Measurements from ENCODE around the gene PGM5.

The PGM5 gene

DNA sequence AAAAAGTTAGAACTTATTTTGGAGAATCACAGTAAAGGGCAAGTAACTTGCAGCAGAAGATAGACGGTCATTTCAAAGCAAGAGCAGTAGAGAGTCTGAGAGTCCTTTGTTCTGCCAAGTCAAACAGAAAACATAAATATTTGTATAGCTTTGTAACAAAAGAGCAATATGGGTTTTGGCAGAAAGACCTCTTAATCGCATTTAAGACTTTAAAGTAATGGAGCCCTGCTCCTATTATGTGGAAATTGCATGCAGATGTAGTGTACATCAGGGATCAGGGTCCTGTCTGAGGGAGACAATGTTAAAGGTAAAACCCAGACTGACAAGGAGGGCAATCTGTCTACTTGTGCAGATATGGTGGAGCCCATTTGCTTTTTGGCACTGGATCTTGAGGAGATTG, 87.2 kb downstream of the PGM5 start:
- no peak for DNase-seq

DNA sequence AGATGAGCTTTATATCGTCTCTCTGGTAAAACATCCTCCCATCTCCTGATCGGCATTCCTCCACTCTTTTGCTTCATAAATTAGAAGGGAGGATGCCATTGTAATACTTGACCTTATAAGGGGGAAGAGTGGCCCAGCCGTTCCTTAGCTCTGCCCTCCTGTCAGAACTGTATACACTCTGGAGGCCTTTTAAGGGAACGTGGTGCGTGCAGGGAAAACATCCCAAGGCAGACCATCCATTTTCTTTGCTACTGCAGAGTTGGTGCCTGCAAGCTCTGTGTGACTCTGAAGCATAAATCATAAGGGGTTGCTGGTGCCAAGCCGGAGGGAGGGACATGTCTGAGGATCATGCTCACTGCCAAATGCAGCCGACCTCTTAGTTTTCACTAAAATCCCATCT, 90.4 kb downstream of the PGM5 start:
- no peak for DNase-seq

DNA sequence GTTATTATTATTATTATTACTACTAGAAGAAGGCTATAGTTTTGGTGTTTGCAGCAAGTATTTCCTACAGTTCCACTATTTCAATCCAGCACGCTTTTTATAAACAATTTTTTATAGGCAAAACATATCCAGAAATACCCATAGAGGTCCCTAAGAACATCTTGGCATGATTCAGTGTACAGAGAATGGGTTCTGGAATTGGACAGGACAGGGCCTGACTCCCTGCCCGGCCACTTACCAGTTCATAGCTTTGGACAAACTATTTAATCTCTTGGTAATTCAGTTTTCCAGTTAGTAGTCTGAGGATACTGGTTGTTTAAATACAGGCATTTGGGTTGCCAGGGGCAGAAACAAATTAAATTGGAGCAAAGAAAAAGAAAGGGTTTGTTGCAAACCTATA, 91.2 kb downstream of the PGM5 start:
- DNase-seq, result no peak

DNA sequence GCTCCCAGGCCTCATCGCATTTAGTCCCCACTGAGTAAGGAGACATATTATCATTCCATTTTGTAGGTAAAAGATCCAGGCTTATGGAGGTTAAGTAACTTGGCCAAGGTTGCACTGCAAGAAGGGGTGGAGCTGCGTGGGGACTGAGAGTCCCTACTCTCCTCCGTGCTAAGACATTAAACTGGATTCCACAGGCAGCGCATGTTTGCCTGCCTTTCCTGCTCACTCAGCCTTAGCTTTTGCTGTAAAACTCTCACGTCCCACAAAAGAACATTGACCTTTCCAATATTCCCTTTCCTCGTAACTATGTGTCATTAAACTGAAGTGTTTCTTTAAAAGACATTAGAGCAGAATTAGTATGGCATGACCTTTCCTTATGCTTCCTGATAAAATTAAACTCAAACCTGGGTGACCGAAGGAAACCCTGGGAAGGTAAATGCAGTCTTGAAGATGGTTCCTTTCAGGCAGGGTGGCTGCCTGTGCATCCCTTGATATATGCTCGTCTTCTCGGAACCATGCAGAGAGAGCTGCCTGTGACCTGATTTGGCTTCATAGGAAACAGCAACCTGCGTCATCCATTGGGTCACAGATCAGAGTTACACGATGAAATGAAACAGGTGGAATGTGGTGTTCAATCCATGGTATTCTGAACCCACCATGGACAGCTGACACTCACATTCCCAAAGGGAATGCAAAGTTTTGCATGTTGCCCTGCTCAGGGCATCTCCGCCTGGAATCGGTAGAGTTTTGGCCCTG, 98.3 kb downstream of the PGM5 start:
- DNase-seq, result no peak

DNA sequence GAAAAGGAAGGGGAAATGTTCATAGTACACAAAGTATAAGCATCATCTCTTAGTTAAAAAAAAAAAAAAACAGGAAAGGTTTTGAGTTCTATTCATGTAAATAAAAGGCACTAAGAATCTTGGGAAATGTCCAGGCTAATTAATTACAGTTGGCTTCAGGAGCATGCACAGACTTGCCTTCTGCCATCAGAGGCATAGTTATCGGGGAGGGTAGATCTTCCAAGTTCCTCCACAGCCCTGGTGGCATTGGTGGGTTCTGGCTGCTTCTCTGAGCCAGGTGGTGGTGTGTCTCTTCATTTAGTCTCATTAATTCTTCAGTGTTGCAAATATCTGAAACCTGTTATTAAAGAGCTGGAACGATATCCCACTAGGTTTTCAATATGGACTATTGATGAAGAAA, 99.0 kb downstream of the PGM5 start:
- no peak for DNase-seq

DNA sequence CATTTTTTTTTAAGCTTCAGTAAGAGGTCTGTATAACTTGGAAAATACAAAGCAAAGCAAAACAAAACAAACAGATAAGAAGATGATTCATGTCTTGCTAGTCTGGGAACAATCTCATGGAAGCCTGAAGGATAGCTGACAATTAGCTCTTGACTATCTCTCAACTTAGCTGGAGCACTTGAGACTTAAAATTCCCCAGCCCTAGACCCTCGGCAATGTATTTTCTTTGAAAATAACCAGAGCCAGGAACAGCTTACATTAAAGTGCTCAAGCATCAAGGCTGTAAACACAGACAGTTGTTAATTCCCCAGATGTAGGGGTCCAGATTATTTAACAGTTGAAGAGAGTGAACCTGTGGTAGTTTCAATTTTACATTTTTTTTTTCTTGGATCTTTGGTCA, 101.4 kb downstream of the PGM5 start:
- DNase-seq, result no peak

DNA sequence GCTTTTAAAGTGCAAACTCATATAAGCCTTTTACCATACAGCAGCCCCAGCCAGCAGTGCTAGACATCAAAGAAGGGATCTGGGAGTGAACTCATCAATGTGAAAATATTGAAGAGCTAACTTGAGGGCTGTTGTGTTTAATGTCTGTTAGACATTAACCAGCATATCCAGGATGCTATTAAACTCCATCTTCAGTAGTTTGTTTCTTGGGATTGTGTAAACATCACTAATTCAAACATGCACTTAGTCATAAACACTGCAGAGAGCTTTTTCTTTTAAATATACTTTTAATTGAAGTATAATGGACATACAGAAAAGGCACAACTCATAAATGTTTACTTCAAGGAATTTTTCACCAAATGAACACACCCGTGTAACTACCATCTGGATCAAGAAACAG, 102.5 kb downstream of the PGM5 start:
- DNase-seq, result no peak

DNA sequence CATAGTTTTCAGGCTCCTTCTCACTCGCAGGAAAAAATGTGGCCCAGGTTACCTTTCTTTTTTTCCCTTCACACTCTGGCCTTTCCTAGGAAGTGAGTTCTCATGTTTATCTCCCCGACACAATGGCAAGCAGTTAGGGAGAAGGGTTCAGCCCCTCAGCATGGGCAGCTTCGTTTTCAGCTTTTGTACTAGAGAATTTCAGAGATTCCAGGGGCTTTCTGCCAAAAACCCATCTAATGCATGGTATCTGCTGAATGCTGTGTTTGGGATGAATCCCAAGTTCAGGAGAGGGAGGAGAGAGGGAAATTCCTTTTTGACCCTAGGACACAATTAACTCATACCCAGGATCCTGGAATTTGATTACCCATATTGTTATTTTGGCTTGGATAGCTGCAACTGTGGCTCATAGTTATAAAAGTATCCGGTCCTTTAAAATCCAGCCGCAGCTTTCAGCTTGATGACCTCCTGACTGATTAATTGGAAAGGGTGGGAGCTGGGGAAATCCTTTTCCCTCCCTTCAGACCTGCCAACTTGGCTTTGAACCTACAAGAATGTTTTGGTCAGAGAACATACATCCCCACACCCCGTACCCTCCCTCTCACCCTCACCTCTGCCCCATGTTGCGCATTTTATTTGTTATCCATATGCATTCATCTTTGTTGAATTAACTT, 105.8 kb downstream of the PGM5 start:
- DNase-seq, result peak; percentile 17

DNA sequence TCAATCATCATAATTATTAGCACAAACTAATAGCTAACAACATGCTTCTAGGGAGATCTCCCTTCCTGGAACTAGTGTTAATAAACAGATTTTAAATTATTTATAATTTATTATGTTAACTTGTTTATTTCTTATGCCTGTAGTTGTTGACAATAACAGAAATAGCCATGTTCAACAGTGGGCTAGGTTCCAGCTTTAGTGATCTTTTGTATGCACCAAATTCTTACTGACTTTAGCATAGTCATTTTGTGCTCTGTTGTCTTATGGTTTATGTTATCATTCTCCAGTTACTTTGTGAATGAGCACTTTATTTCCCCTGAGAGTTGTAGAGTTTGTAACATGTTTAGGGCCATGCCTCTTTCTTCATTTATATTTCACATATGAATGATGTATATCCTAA, 113.7 kb downstream of the PGM5 start:
- DNase-seq, result no peak

DNA sequence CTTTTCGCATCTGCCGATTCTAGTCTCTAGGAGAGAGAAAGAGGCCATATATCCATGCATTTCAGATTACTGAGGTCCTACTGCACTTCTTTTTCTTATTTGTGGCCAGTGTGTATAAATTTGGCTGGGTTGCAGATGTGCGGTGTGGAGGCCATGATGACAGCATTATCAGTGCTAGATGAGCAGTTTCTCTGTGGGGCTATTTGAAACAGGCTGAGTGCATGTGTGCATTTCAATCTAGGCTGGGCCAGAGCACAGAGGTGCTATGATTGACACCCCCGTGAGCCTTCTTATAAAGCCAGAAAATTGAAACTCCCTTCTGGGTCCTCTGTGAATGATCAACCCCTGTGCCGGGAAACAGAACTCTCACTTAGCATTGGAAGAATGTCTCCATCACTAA, 114.2 kb downstream of the PGM5 start:
- DNase-seq, result no peak

DNA sequence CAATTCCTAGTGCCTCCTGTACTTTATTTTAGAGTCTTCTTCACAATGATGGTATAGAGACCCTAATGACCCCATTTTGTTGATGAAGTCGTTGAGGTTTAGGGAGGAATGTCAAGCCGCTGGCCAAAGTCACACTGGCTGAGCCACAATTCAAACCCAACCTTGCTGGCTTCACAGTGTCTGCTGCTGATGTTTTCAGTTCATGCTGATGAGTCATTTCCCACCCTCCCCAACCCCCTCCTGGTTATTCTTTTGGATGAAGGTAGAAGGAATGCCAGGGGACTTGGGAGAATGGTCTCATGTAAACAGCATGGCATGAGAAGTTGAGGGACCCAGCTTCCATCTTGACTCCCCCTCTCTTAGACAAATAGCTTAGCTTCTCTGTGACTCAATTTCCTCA, 115.7 kb downstream of the PGM5 start:
- DNase-seq, result no peak

DNA sequence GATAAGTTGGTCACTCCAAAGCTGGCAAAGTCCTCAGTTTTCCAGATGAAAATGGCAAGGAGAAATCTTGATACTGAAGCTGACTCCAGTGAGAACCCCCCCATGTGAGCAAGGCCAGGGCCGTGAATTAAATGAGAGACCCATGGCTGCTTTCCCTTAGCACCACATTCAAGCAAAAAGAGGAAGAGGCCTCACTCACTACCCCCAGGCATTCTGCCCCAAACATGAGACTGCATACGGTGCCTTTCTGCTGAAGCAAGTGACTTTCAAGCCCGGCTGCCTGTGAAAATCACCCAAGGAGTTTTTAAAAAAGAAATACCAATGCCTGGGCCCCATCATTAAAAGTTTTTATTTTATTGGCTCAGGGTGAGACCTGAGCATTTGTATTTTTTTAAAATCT, 117.4 kb downstream of the PGM5 start:
- no peak for DNase-seq

DNA sequence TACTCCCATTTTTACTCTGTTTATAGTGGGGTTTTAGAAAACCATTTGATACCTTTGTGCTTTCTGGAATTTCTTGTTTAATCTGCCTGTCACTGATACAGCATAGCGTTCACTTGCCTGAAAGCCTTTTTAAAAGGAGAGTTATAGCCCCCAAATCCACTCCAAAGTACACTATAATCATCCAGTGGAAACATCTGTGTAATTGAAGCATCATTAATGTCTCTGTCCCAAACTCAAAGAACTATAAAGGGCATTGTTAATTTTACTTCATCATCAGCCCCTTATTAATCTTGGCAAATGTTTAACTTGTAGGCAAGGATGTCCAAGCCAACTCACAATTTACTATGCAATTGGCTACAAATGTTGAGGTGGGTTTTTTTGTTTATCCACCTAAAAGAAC, 120.0 kb downstream of the PGM5 start:
- DNase-seq, result no peak

DNA sequence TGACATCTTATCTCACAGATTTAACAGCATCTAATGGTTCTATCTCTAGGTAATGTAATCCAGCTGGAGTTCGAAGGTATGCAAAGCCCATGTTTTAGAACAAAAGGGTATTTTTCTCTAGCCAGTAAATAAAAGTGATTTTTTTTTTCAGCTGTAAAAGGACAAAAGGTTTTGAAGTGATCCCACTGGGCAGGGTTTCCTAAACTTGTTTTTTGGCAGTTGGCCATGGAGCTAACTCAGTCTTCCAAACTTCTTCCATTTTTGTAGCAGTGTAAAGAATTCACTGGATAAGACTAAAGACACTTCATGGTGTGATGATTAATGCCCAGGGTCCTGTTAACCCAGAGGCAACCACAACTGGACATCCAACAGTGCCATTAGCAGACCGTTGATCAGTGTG, 120.4 kb downstream of the PGM5 start:
- no peak for DNase-seq

DNA sequence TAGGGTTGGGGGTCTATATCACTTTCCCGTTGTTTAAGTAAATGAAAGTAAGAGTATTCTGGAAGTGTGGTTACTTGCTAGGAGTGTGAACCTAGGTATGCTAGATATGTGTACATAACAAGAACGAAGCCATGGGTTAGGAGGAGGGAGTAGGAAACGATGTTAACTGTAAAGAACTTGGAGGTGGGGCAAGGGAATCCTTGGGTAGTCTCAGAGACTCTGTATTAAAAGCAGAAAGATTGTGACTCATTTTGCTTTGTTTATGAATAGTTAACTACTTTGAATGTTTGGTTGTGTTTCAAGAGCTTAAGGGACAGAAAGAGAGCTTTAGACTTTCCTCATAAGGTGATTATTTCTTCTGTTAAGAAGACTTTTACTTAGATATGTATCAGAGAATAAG, 124.4 kb downstream of the PGM5 start:
- no peak for DNase-seq

DNA sequence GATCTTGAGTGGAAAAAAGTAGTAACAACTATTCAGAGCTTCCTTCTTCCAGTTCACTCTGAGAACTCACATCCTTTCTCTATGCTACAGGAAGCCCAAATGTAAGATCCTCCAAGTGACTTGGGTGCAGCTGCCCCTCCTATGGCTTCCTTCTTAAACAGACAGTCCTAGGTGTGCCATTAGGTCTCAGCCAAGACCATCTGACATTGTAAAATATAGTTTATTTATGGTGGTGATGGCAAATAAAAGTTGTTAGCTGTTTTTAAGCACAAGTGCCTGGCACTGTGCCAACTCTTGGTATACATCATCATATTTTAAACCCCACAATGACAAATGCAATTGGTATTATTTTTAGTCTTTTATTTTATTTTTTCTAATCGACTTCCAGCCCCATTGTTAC, 126.1 kb downstream of the PGM5 start:
- no peak for DNase-seq

DNA sequence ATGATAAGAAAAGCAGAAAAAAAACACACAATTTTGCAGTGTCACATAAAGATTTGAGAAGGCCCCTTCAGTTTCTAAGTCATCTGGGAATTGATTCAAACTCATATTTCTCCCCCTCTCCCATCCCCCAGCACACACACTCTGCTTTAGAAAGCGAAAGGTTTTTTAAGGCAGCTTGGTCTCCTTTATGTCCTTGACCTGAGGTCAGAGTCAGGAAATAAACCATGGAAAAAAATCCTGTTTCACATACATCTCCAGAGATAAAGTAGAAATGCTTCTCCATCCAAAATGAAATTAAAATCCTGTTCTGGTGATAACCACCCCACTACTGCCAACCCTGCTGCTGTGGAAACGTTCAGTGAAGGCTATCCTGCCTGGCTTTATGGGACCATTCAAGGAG, 131.7 kb downstream of the PGM5 start:
- no peak for DNase-seq

DNA sequence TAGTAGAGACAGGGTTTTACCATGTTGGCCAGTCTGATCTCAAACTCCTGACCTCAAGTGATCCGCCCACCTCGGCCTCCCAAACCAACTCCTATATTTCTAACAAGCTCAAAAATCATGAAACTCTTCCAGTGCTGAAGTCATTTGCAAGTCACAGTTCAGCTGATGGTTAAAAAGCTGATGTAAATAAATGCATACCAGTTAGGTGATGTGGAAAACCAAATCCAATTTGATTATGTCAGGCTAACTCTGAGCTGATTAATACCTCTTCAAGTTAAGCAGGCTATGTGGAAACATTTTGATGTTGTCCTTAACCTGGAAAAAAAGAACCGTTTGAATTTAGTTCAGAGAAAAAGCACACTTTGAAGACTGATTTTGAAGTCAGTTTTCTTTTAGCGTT, 133.2 kb downstream of the PGM5 start:
- DNase-seq, result peak; percentile 56

DNA sequence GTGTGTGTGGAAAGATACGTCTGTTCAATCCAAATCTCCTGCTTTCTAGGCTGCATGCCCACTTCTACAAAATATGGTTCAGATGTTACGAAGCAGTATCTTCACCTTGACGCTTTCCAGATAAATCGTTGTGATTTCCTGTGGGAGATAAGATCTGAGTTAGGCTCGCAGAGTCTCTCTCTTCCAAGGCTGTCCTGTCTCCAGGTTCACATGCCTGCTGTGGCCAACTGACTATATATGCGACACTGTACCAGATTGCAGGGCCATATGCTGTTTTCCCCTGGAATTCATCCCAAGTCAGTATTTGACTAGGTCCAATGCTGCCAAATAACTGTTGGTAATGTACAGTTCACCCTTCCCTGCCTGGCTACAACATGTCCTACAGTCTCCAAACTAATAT, 136.4 kb downstream of the PGM5 start:
- no peak for DNase-seq

DNA sequence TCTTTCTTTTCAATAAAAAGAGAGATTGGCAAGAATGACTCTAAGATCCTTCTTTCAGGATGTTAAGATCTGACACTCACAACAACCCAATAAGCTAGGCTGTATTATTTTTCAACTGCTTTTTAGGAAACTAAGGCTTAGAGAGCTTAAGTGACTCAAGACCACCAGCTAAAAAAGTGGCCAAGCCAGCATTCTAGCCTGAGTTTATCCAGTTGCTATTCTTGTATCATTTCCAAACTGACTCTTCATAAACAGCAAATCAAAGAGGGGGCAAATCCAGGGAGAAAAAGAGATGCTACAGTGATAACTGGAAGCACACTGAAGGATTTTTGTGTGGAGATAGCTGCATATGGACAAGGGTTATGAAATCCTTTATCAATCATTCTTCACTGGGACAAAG, 137.1 kb downstream of the PGM5 start:
- DNase-seq, result no peak

DNA sequence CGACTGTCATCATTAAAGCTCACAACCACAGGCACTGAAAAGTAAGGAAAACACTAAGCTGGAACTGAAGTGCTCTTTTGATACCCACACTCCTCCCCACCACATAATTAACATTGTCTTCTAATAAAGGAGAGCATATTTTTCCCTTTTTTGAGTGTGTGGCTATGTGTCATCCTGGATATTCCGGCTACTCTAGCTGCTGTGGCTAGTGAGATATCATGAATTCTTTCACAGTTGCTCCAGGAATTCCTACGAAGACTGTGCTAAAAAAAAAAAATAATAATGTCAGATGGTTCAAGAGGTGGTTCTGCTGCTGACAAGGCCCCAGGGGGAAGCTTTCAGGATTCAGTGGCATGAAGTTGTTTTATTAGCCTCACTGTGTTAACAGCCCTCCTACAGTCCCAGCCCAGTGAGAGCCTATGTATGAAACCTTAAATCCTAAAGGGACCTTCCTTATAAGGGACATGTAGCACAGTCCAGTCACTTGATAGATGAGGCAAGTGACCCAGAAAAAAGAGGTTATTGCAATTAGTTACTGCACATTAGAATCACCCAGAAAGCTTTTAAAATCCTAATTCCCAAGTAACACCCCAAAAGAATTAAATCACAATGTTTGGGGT, 137.7 kb downstream of the PGM5 start:
- DNase-seq, result peak; percentile 52

DNA sequence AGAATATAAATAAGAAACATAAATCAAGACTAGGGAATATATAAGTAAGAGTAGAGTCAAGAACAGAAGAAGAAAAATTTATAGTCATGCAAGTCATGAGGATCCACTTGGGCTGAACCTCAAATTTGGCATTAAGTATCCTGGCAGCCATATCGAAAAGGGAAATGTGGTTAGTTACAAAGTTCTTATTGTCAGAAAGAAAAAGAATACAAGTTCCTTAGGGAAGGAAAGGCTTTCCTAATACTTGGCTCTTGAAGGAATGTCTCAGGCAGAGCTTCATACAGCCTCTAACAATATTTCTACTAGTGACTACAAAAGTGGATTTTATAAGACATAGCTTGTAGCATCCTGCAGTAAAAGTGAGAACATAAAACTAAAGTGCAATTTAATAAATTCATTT, 138.8 kb downstream of the PGM5 start:
- DNase-seq, result no peak

DNA sequence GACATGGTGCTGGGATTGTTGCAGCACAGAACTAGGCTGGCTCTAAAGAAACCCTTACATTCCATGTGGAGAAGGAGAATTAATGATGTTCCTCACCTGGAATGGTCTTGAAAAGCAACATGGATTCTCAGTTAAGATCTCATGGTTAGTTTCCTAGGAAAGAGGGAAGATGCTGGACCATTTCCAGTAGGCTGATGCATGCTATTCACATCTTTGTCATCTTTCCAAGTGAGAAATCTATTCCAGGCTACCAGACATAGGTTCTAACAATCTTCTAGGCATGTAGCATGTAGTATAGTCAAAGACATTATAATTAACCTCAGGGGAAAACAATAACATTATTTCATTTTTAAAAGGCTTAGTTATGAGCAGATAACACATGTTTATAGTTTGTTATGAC, 139.9 kb downstream of the PGM5 start:
- DNase-seq, result no peak

DNA sequence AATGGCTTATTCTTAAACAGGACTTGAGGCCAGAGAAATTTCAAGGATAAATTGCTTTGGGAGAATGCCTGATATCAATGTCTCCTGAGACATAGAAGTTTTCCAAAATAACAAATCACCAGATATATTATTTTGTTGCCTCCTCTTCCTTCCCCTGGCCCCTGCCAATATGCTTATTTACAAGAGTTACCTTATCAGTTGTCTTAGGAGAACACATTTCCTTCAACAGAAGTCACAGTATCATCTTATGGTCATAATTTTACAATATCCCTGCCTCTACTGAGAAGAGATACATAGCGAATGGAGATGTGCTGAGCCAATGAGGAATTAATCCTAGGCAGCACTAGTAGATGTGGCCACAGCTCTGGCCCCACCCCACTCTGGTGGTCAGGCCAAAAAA, 141.2 kb downstream of the PGM5 start:
- DNase-seq, result no peak

DNA sequence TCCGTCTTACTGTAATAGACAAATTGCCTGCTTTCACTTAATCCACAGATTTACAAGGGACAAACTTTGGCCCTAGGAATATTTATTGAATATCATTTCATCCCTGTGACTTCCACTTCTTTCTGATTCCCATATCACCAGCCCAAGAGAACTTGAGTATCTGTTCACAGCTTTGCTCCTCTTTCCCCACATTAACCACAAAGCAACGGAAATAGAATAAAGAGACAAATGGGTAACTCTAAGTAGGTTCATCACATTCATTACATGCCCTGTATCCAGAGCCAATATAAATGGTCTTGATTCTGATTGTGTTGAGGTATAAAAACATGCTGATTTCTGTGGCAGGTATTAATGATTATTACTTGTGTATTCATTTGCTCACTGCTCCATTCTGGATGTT, 142.4 kb downstream of the PGM5 start:
- DNase-seq, result no peak

Measured in eye (tissue), 1 donor.